SK-N-SH (cell line): ENCODE measurements around the gene BEGAIN. TPM values are rescaled to one million over a fixed set of nuclear protein-coding genes. Genes with fewer than 3 reads are reported as not detected.

Experiments used
- CTCF ChIA-PET: fragments of 300-600, 350-600 bp; formaldehyde crosslinking; extraction: SDS; loops from one replicate; lab custom pipeline; 2021; lab: Yijun Ruan, JAX
- POLR2A ChIA-PET: fragments of 350-600 bp; sonication (Branson Sonifier 250); formaldehyde crosslinking; extraction: SDS; loops from one replicate; lab custom pipeline; 2020; ENCODE audit warnings: antibody characterized with exemption, inconsistent platforms; lab: Yijun Ruan, JAX
- DNase-seq: peaks from one replicate; pipeline ENCODE4 v3.0.0; 2012
- H2AFZ ChIP-seq: fragments of 200-600 bp; sonication (generic); 2 replicates; pipeline ENCODE4 v1.8.1; 2016; ENCODE audit warnings: antibody characterized with exemption, mild to moderate bottlenecking, low read depth
- H3F3A ChIP-seq: fragments of 200-600 bp; sonication (generic); replicated peaks from 2 replicates; pipeline ENCODE3; 2016; ENCODE audit warnings: antibody characterized with exemption, mild to moderate bottlenecking; ENCODE audit not compliant: insufficient read depth
- H3K27ac ChIP-seq, 2 experiments: fragments of 200-500 bp in 1 of 2; fragments of 200-600 bp in 1 of 2; sonication (Bioruptor generic) in 1 of 2; sonication (generic), shearing (Covaris generic) in 1 of 2; 2 replicates each; pipeline versions ENCODE4 v1.5.1 to v1.6.1; 2014 to 2016; ENCODE audit warnings: low read depth in 2 of 2, inconsistent platforms in 1 of 2, low read length in 1 of 2, mild to moderate bottlenecking in 1 of 2, mixed read lengths in 1 of 2
- H3K27me3 ChIP-seq: fragments of 200-600 bp; sonication (generic), shearing (Covaris generic); 2 replicates; pipeline ENCODE4 v1.6.1; 2016; ENCODE audit warnings: mixed run types; ENCODE audit not compliant: insufficient read depth
- H3K36me3 ChIP-seq, 2 experiments: fragments of 200-500 bp in 1 of 2; fragments of 200-600 bp in 1 of 2; sonication (Bioruptor generic) in 1 of 2; sonication (generic) in 1 of 2; replicated peaks in 1 of 2; 2 replicates each; pipeline versions ENCODE3 to v1.5.1; 2014 to 2016; ENCODE audit warnings: low read length in 1 of 2, mild to moderate bottlenecking in 1 of 2; ENCODE audit not compliant: insufficient read depth in 2 of 2, control insufficient read depth in 1 of 2
- H3K4me1 ChIP-seq, 2 experiments: fragments of 200-500 bp in 1 of 2; fragments of 200-600 bp in 1 of 2; sonication (Bioruptor generic) in 1 of 2; sonication (generic), shearing (Covaris generic) in 1 of 2; 2 replicates each; pipeline versions ENCODE4 v1.5.1 to v1.6.1; 2014 to 2016; ENCODE audit warnings: low read depth in 1 of 2, low read length in 1 of 2, mixed run types in 1 of 2; ENCODE audit not compliant: insufficient read depth in 2 of 2, control insufficient read depth in 1 of 2
- H3K4me2 ChIP-seq: fragments of 200-600 bp; sonication (generic), shearing (Covaris generic); 2 replicates; pipeline ENCODE4 v1.6.1; 2017; ENCODE audit warnings: mixed run types
- H3K4me3 ChIP-seq, 2 experiments: fragments of 200-500 bp in 1 of 2; fragments of 200-600 bp in 1 of 2; sonication (Bioruptor generic) in 1 of 2; sonication (generic), shearing (Covaris generic) in 1 of 2; 2 replicates each; pipeline versions ENCODE4 v1.5.1 to v1.8.1; 2014 to 2016; ENCODE audit warnings: low read depth in 2 of 2, inconsistent platforms in 1 of 2, low read length in 1 of 2, mild to moderate bottlenecking in 1 of 2, mixed read lengths in 1 of 2, moderate library complexity in 1 of 2
- H3K79me2 ChIP-seq: fragments of 200-600 bp; sonication (generic); 2 replicates; pipeline ENCODE4 v1.8.1; 2017; ENCODE audit warnings: mild to moderate bottlenecking; ENCODE audit not compliant: insufficient read depth
- H3K9ac ChIP-seq: fragments of 200-600 bp; sonication (generic); 2 replicates; pipeline ENCODE4 v1.6.1; 2017; ENCODE audit warnings: mixed run types
- H3K9me2 ChIP-seq: fragments of 200-600 bp; sonication (generic); 2 replicates; pipeline ENCODE4 v1.6.1; 2017; ENCODE audit warnings: mixed run types
- H3K9me3 ChIP-seq: fragments of 200-600 bp; sonication (generic); 2 replicates; pipeline ENCODE4 v1.6.1; 2017; ENCODE audit warnings: mixed run types, mild to moderate bottlenecking, moderate library complexity
- H4K20me1 ChIP-seq: fragments of 200-600 bp; sonication (generic); 2 replicates; pipeline ENCODE4 v1.6.1; 2017; ENCODE audit warnings: mild to moderate bottlenecking, mixed run types; ENCODE audit not compliant: insufficient read depth
- CTCF ChIP-seq: fragments of 200-600 bp; sonication (generic); IDR thresholded peaks from 2 replicates; pipeline ENCODE4 v1.6.1; 2017; ENCODE audit warnings: antibody characterized with exemption, mild to moderate bottlenecking, moderate library complexity
- ELF1 ChIP-seq: IDR thresholded peaks from 2 replicates; pipeline ENCODE4 v1.4.0; 2012
- EZH2phosphoT487 ChIP-seq: fragments of 200-600 bp; sonication (generic); IDR thresholded peaks from 2 replicates; pipeline ENCODE4 v1.6.1; 2017; ENCODE audit warnings: low read depth, mixed run types, mild to moderate bottlenecking, antibody characterized with exemption, moderate library complexity, borderline replicate concordance
- FOXJ3 ChIP-seq: sonication (generic); formaldehyde crosslinking; IDR thresholded peaks from 2 replicates; pipeline ENCODE4 v1.5.1; 2020; ENCODE audit warnings: mild to moderate bottlenecking, missing genetic modification reagents
- FOXM1 ChIP-seq: IDR thresholded peaks from 2 replicates; pipeline ENCODE4 v1.4.0; 2012; ENCODE audit warnings: low read depth, mild to moderate bottlenecking
- GATA2 ChIP-seq: sonication (generic); formaldehyde crosslinking; IDR thresholded peaks from 2 replicates; pipeline ENCODE4 v1.5.0; 2020; ENCODE audit warnings: mild to moderate bottlenecking, missing genetic modification reagents
- IRF3 ChIP-seq: fragments of 150-350 bp; IDR thresholded peaks from 2 replicates; pipeline ENCODE4 v1.6.1; 2016; ENCODE audit warnings: mild to moderate bottlenecking, low read depth, low read length
- JUND ChIP-seq: IDR thresholded peaks from 2 replicates; pipeline ENCODE4 v1.4.0; 2012
- MAX ChIP-seq: IDR thresholded peaks from 2 replicates; pipeline ENCODE4 v1.4.0; 2012; ENCODE audit warnings: low read depth
- MEF2A ChIP-seq: IDR thresholded peaks from 2 replicates; pipeline ENCODE4 v1.4.0; 2012; ENCODE audit warnings: low read depth, borderline replicate concordance
- NFIC ChIP-seq: IDR thresholded peaks from 2 replicates; pipeline ENCODE4 v1.4.0; 2012; ENCODE audit warnings: borderline replicate concordance
- NRF1 ChIP-seq: IDR thresholded peaks from 2 replicates; pipeline ENCODE4 v1.6.1; 2012; ENCODE audit warnings: low read depth, mild to moderate bottlenecking, low read length
- RCOR1 ChIP-seq: fragments of 150-350 bp; IDR thresholded peaks from 2 replicates; pipeline ENCODE4 v1.6.1; 2017; ENCODE audit warnings: antibody characterized with exemption, low read length
- RFX5 ChIP-seq: IDR thresholded peaks from 2 replicates; pipeline ENCODE4 v1.6.1; 2012; ENCODE audit warnings: mild to moderate bottlenecking, improper control_type of control experiment, low read length
- RXRA ChIP-seq: IDR thresholded peaks from 2 replicates; pipeline ENCODE4 v1.4.0; 2012; ENCODE audit warnings: low read depth, mild to moderate bottlenecking, borderline replicate concordance
- SIN3A ChIP-seq: IDR thresholded peaks from 2 replicates; pipeline ENCODE4 v1.6.1; 2012; ENCODE audit warnings: low read depth, mild to moderate bottlenecking, low read length, moderate library complexity, borderline replicate concordance
- SMC3 ChIP-seq: IDR thresholded peaks from 2 replicates; pipeline ENCODE4 v1.6.1; 2012; ENCODE audit warnings: low read depth, low read length, improper control_type of control experiment
- TCF12 ChIP-seq: IDR thresholded peaks from 2 replicates; pipeline ENCODE4 v1.4.0; 2012
- TEAD4 ChIP-seq: IDR thresholded peaks from 2 replicates; pipeline ENCODE4 v1.4.0; 2012; ENCODE audit warnings: mild to moderate bottlenecking, borderline replicate concordance; ENCODE audit not compliant: insufficient read depth
- USF1 ChIP-seq: IDR thresholded peaks from 2 replicates; pipeline ENCODE4 v1.4.0; 2012; ENCODE audit warnings: low read depth, borderline replicate concordance
- YY1 ChIP-seq: IDR thresholded peaks from 2 replicates; pipeline ENCODE4 v1.4.0; 2012; ENCODE audit warnings: low read depth, mild to moderate bottlenecking
- ZBTB33 ChIP-seq: IDR thresholded peaks from 2 replicates; pipeline ENCODE4 v1.4.0; 2012; ENCODE audit warnings: low read depth, borderline replicate concordance
- whole genome bisulfite sequencing: methylation state at CpG from one replicate; pipeline ENCODE4 v1.1.6; 2017; ENCODE audit warnings: low lambda C conversion rate; 5-methylcytosine and 5-hydroxymethylcytosine counted together
- polyA plus RNA-seq, 3 experiments: library from polyadenylated mRNA; depleted of rRNA; stranded (reverse); fragments of >200 nt; gene quantifications; 2 replicates each; pipeline ENCODE4 v1.2.3, GENCODE V29; 2012

Gene BEGAIN
- polyA plus RNA-seq, 1 of the 3 experiments (the other 2 are of a cell fraction), result 4.2 TPM

DNA sequence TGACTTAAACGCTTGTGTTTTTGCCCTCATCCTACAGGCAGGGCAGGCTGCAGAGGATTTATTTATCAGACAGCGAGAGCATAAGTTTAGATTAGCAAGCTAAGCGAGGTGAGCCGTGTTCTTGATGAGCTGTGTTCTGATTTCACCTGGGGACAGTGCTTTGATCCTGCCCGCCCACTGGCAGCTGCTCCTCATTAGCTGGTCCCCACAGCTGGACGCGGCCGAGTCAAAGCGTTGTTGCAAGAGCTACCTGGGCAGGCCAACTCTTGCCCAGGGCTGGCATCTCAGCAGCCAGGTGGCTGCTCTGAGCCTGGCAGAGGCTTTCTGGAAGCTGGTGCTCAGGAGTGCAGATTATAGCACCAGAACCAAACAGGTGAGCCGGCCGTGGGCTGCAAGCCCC lies 46.8 kb upstream of the BEGAIN start:
- no peak for DNase-seq
- peaks cover 11% of the 10 kb centered on the region for H3K27me3 ChIP-seq
- H4K20me1 ChIP-seq, result no peaks in the 10 kb centered on the region
- no peaks in the 10 kb centered on the region for H3K9me2 ChIP-seq
- H3K4me1 ChIP-seq, result peaks cover 0 to 31% of the 10 kb centered on the region in 2 experiments; a peak in 1 of 4 replicates
- no peaks in the 10 kb centered on the region for H3K36me3 ChIP-seq
- no peaks in the 10 kb centered on the region for H3K9me3 ChIP-seq
- ChIA-PET POLR2A (no interaction called here), CTCF (interaction anchor here (1.5 kb wide), 1 partner anchor 29 kb away, joined by 3 read pairs; no protein-coding TSS in a partner anchor)
- no peak overlapping the region for H3K4me2 ChIP-seq
- H3F3A ChIP-seq, result no peaks in the 10 kb centered on the region
- 71% methylated on average over 11 of the region's 11 CpGs for WGBS
- H3K4me3 ChIP-seq, result no peak overlapping the region
- H3K79me2 ChIP-seq, result no peaks in the 10 kb centered on the region
- H3K9ac ChIP-seq, result no peak overlapping the region
- no peak overlapping the region for H3K27ac ChIP-seq
- TF ChIP-seq SIN3A, result no peak
- TF ChIP-seq MAX, result no peak
- no peak for TF ChIP-seq NRF1
- TF ChIP-seq IRF3, result no peak
- TF ChIP-seq ELF1, result no peak
- no peak overlapping the region for H2AFZ ChIP-seq

DNA sequence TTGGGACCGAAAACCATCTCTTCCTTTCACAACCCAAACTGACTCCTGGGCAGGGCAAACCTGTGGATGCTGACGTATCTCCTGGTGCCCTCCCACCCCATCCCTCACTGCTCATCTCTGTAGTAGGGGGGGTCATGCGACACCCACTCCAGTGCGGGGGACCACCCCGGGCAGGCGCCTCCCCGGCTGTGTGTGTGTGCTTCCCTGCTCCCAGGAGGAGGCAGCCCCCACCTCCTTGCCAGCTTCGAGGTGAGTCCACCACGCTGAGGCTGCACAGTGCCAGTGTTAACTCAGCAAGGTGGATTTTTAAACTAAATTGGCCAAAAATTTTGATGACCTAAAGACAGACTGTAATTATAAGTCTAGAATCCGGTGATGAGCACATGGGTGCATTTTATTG lies 46.2 kb upstream of the BEGAIN start:
- ChIA-PET CTCF (no interaction called here), POLR2A (no interaction called here)
- Histone ChIP-seq H4K20me1 (no peaks in the 10 kb centered on the region), H3K79me2 (no peaks in the 10 kb centered on the region), H3K27me3 (peaks cover 11% of the 10 kb centered on the region), H3F3A (no peaks in the 10 kb centered on the region), H3K36me3 (no peaks in the 10 kb centered on the region), H3K9ac (no peak overlapping the region), H2AFZ (no peak overlapping the region), H3K4me3 (no peak overlapping the region), H3K4me2 (no peak overlapping the region), H3K4me1 (peaks cover 0 to 28% of the 10 kb centered on the region in 2 experiments; a peak in 1 of 4 replicates), H3K27ac (no peak overlapping the region), H3K9me3 (no peaks in the 10 kb centered on the region), H3K9me2 (no peaks in the 10 kb centered on the region)
- DNase-seq, result no peak
- WGBS, result 50% methylated on average over 8 of the region's 10 CpGs
- no peak for TF ChIP-seq RXRA
- no peak for TF ChIP-seq ELF1
- TF ChIP-seq NFIC, result no peak
- TF ChIP-seq TEAD4, result no peak
- TF ChIP-seq TCF12, result no peak
- TF ChIP-seq CTCF, result no peak
- no peak for TF ChIP-seq MEF2A
- no peak for TF ChIP-seq YY1
- TF ChIP-seq RFX5, result no peak
- no peak for TF ChIP-seq GATA2 (CRISPR knock-in tag)
- TF ChIP-seq MAX, result no peak
- TF ChIP-seq USF1, result no peak
- no peak for TF ChIP-seq FOXJ3
- TF ChIP-seq FOXM1, result no peak
- no peak for TF ChIP-seq JUND
- TF ChIP-seq EZH2phosphoT487, result no peak
- TF ChIP-seq ZBTB33, result no peak
- no peak for TF ChIP-seq RCOR1
- TF ChIP-seq SMC3, result no peak
- no peak for TF ChIP-seq SIN3A
